ENCODE results near the gene PTH.

DNA sequence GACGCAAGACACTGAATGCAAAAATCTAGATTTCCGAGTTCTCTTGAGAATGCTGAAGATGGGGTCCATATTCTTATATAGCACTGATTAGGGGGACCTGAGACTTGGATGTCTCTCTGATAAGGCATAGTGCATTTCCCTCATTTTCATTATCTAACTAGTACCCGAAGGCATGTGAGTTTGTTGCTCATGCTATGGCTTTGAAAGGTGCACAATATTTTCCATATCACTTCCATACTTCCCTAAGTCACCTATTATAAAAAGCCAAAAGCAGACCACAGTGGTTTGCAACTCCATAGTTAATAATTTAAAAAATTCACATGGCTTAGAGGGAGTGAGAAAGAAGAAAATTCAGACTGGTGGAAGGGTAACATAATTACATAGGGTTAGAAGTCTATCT is 34.5 kb downstream of the PTH start:
- TF ChIP-seq ZNF512 (tag; IDR thresholded peaks at IDR 0.05) (no peak), SAFB2 (IDR thresholded peaks at IDR 0.05; ENCODE audit: borderline replicate concordance, low read depth, low read length, severe bottlenecking) (no peak), ZNF668 (CRISPR knock-in tag; IDR thresholded peaks at IDR 0.05) (no peak), SETDB1 (IDR thresholded peaks at IDR 0.05; ENCODE audit: low read length) (no peak), FOXJ3 (CRISPR knock-in tag; IDR thresholded peaks at IDR 0.05) (no peak)

All from K562 (cell line).